Muscle layer of duodenum (tissue), 2 donors: ENCODE results near the gene LTBP4.
A peak's percentile ranks its signal among the peaks of the same experiment; 100 is the strongest.

ENCODE experiments used
- H3K27ac ChIP-seq: one replicate; pipeline ENCODE4 v1.7.0; 2013; ENCODE audit warnings: mild to moderate bottlenecking, low read length
- H3K27me3 ChIP-seq: one replicate; pipeline ENCODE4 v1.7.0; 2013; ENCODE audit warnings: low read depth, mild to moderate bottlenecking, control low read depth, low read length
- H3K36me3 ChIP-seq, 2 donors: one replicate each; pipeline ENCODE4 v1.7.0; 2013; ENCODE audit warnings: low read length in 2 of 2, control low read depth in 1 of 2, mild to moderate bottlenecking in 1 of 2; ENCODE audit not compliant: insufficient read depth in 2 of 2, control insufficient read depth in 1 of 2
- H3K4me1 ChIP-seq, 2 donors: one replicate each; pipeline ENCODE4 v1.7.0; 2013; ENCODE audit warnings: low read length in 2 of 2, mild to moderate bottlenecking in 2 of 2, control low read depth in 1 of 2, moderate library complexity in 1 of 2; ENCODE audit not compliant: insufficient read depth in 2 of 2, control insufficient read depth in 1 of 2
- H3K4me3 ChIP-seq, 2 donors: one replicate each; pipeline ENCODE4 v1.7.0; 2013; ENCODE audit warnings: low read length in 2 of 2, low read depth in 1 of 2, mild to moderate bottlenecking in 1 of 2
- H3K9me3 ChIP-seq, 2 donors: one replicate each; pipeline ENCODE4 v1.7.0; 2013; ENCODE audit warnings: low read length in 2 of 2, control low read depth in 1 of 2, mild to moderate bottlenecking in 1 of 2; ENCODE audit not compliant: control insufficient read depth in 1 of 2
- donor health status: healthy.

The LTBP4 gene

GRCh38 chr19:40608957-40609356 is 7.8 kb downstream of the LTBP4 start:
- Histone ChIP-seq H3K9me3 (no peaks in the 10 kb centered on the region), H3K27ac (no peak overlapping the region), H3K4me1 (peaks cover 4 to 40% of the 10 kb centered on the region in 2 donors), H3K27me3 (no peaks in the 10 kb centered on the region), H3K36me3 (no peaks in the 10 kb centered on the region), H3K4me3 (peak overlapping the region; percentile 33 to 38)

GRCh38 chr19:40609561-40610395 is 8.6 kb downstream of the LTBP4 start:
- H3K4me1 ChIP-seq = peaks cover under 1 to 36% of the 10 kb centered on the region in 2 donors
- no peaks in the 10 kb centered on the region for H3K9me3 ChIP-seq
- peak overlapping the region; percentile 51 for H3K27ac ChIP-seq
- H3K36me3 ChIP-seq = no peaks in the 10 kb centered on the region
- H3K27me3 ChIP-seq = no peaks in the 10 kb centered on the region
- peak overlapping the region; percentile 33 to 38 for H3K4me3 ChIP-seq

GRCh38 chr19:40610396-40611064 is 9.4 kb downstream of the LTBP4 start:
- H3K4me3 ChIP-seq = peak overlapping the region; percentile 23 to 38
- no peaks in the 10 kb centered on the region for H3K36me3 ChIP-seq
- no peaks in the 10 kb centered on the region for H3K27me3 ChIP-seq
- H3K4me1 ChIP-seq = peaks cover 0 to 28% of the 10 kb centered on the region in 2 donors
- no peaks in the 10 kb centered on the region for H3K9me3 ChIP-seq
- peak overlapping the region; percentile 51 for H3K27ac ChIP-seq

GRCh38 chr19:40611096-40611495 is 9.9 kb downstream of the LTBP4 start:
- Histone ChIP-seq H3K27ac (no peak overlapping the region), H3K36me3 (no peaks in the 10 kb centered on the region), H3K4me3 (no peak overlapping the region), H3K27me3 (no peaks in the 10 kb centered on the region), H3K4me1 (peaks cover 0 to 23% of the 10 kb centered on the region in 2 donors), H3K9me3 (no peaks in the 10 kb centered on the region)

- no peak overlapping the region for H3K4me3 ChIP-seq
- H3K9me3 ChIP-seq = no peaks in the 10 kb centered on the region
- H3K27ac ChIP-seq = no peak overlapping the region
- H3K27me3 ChIP-seq = no peaks in the 10 kb centered on the region
- H3K36me3 ChIP-seq = no peaks in the 10 kb centered on the region
- H3K4me1 ChIP-seq = peaks cover 0 to 20% of the 10 kb centered on the region in 2 donors
These were observed 10.9 kb downstream of the LTBP4 start for GRCh38 chr19:40611900-40612698.

GRCh38 chr19:40612831-40613689 is 11.9 kb downstream of the LTBP4 start:
- H3K4me1 ChIP-seq = peaks cover 0 to 20% of the 10 kb centered on the region in 2 donors
- no peaks in the 10 kb centered on the region for H3K27me3 ChIP-seq
- H3K9me3 ChIP-seq = no peaks in the 10 kb centered on the region
- peak overlapping the region; percentile 63 to 68 for H3K4me3 ChIP-seq
- H3K27ac ChIP-seq = no peak overlapping the region
- no peaks in the 10 kb centered on the region for H3K36me3 ChIP-seq

- no peaks in the 10 kb centered on the region for H3K36me3 ChIP-seq
- H3K4me3 ChIP-seq = peak overlapping the region; percentile 63 to 68
- H3K9me3 ChIP-seq = no peaks in the 10 kb centered on the region
- peaks cover 0 to 20% of the 10 kb centered on the region in 2 donors for H3K4me1 ChIP-seq
- peak overlapping the region; percentile 85 for H3K27ac ChIP-seq
- no peaks in the 10 kb centered on the region for H3K27me3 ChIP-seq
These were observed 12.8 kb downstream of the LTBP4 start for GRCh38 chr19:40613690-40614621.

- H3K9me3 ChIP-seq = no peaks in the 10 kb centered on the region
- peak overlapping the region; percentile 85 for H3K27ac ChIP-seq
- peaks cover 4 to 8% of the 10 kb centered on the region in 2 donors for H3K36me3 ChIP-seq
- no peaks in the 10 kb centered on the region for H3K27me3 ChIP-seq
- H3K4me1 ChIP-seq = peaks cover 0 to 15% of the 10 kb centered on the region in 2 donors
- H3K4me3 ChIP-seq = peak overlapping the region; percentile 63 to 68
These were observed 13.6 kb downstream of the LTBP4 start for GRCh38 chr19:40614622-40615411.

- Histone ChIP-seq H3K4me1 (peaks cover 0 to 6% of the 10 kb centered on the region in 2 donors), H3K4me3 (no peak overlapping the region), H3K27ac (no peak overlapping the region), H3K36me3 (peaks cover 5 to 10% of the 10 kb centered on the region in 2 donors), H3K27me3 (no peaks in the 10 kb centered on the region), H3K9me3 (no peaks in the 10 kb centered on the region)
These were observed 15.0 kb downstream of the LTBP4 start for GRCh38 chr19:40616178-40616577.
